H7 (cell line): Measurements from ENCODE around the gene LYRM4. TPM values are rescaled to one million over a fixed set of nuclear protein-coding genes. Genes with fewer than 3 reads are reported as not detected.
"Not testable (repeated sequence)": the region's sequence is repeated elsewhere in the genome, so short reads cannot be mapped to it uniquely, and the experiment has no call there.

Experiments used
- DNase-seq: peaks from one replicate; pipeline ENCODE4 v3.0.0; 2012
- H3K27me3 ChIP-seq: 2 replicates; pipeline ENCODE4 v1.6.0; 2011; ENCODE audit warnings: mild to moderate bottlenecking, low read length; ENCODE audit not compliant: control insufficient read depth, insufficient read depth
- H3K36me3 ChIP-seq: replicated peaks from 2 replicates; pipeline ENCODE4 v1.5.1; 2011; ENCODE audit warnings: low read length; ENCODE audit not compliant: control insufficient read depth, insufficient read depth
- H3K4me3 ChIP-seq: 2 replicates; pipeline ENCODE4 v1.5.1; 2011; ENCODE audit warnings: low read depth, mild to moderate bottlenecking, control low read depth, low read length, moderate library complexity; ENCODE audit not compliant: insufficient read depth
- total RNA-seq: library from RNA; depleted of rRNA; stranded (reverse); fragments of >200 nt; shearing (Covaris generic); gene quantifications from 2 replicates; pipeline ENCODE4 v1.2.3, GENCODE V29; 2014

The LYRM4 gene
- total RNA-seq, 1 experiment from 2014 or later: 45.6 TPM

- DNase-seq: no peak
- Histone ChIP-seq H3K27me3 (no peaks in the 10 kb centered on the region), H3K4me3 (no peak overlapping the region), H3K36me3 (no peaks in the 10 kb centered on the region)
Observed at GRCh38 chr6:5133943-5134342, 126.8 kb downstream of the LYRM4 start.

DNA sequence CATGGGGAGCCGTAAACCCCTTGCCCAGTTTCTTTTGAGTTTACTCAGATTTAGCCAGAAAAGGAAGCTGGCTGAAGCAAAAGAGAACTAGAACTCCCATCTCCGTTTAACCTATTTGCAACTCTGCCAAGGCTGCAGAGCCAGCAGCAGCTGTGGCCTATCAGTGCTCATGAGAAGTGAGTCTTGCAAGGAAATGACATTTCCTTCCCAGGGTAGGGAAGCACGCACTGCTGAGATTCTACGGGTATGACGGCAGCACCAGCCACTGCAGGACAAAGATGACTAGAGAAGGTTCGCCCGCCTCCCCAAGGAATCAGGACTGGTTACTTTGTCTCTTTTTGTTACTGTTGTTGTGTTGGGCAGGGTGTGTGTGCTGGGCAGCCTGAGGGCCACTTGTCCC is 128.0 kb downstream of the LYRM4 start:
- Histone ChIP-seq H3K36me3 (no peaks in the 10 kb centered on the region), H3K4me3 (no peak overlapping the region), H3K27me3 (no peaks in the 10 kb centered on the region)
- DNase-seq: peak; percentile 61

DNA sequence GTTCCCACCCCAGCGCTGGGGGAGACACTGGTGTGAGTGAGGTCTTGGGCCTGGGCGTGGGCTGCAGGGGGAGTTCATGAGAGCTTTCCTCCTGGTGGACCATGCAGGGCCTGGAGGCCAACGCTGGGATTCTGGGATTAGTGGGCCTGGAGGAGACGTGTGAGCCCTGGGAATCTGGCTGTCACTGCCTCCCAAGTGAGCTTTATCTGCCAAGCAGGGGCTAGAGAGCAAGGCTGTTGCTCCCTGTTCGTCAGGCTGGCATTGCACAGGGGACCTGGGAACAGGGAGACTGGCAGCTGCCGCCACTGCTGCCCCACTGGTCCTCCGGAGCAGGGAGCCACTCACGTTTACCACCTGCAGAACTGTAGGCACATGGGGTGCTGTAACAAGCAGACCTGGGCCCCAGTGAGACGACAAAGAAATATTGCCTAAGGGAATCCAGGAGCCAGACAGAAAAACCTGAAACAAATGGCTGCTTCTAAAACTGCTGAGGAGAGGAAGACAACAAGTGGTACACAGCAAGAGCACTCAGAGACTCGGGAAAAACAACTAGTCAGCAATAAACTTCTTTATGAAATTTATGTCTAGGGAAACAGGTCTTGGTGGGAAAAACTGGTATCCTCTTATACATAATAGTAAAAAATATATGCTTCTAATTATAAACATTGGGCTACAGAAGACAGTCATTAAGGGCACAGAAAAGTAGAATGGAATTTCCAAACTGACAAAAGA is 130.4 kb downstream of the LYRM4 start:
- Histone ChIP-seq H3K36me3 (no peaks in the 10 kb centered on the region), H3K27me3 (no peaks in the 10 kb centered on the region), H3K4me3 (no peak overlapping the region)
- no peak for DNase-seq

DNA sequence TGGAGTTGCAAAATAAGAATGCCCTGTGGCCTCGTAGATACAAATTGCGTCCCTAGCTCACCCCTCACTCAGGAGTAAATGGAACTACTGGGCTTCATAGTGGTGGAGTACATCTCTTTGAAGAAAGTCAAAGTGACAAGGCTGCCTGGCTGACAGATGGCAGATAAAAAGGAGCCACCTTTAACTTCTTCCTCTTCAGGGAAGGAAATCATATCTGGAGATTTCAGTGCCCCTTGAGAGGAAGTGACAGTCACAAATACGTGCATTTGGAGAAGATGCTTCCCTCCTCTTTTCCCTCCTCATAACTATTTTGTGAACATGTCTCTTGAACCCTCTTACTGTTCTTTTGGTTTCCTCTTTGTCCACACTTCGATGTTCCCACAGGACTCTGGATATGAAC is 132.4 kb downstream of the LYRM4 start:
- Histone ChIP-seq H3K36me3 (no peaks in the 10 kb centered on the region), H3K27me3 (no peaks in the 10 kb centered on the region), H3K4me3 (no peak overlapping the region)
- DNase-seq: no peak

GRCh38 chr6:5127106-5127687 is 133.6 kb downstream of the LYRM4 start:
- no peak for DNase-seq
- Histone ChIP-seq H3K36me3 (no peaks in the 10 kb centered on the region), H3K4me3 (no peak overlapping the region), H3K27me3 (no peaks in the 10 kb centered on the region)

- Histone ChIP-seq H3K4me3 (no peak overlapping the region), H3K27me3 (no peaks in the 10 kb centered on the region), H3K36me3 (no peaks in the 10 kb centered on the region)
- peak; percentile 50 for DNase-seq
Observed at GRCh38 chr6:5126214-5126613, 134.5 kb downstream of the LYRM4 start.

DNA sequence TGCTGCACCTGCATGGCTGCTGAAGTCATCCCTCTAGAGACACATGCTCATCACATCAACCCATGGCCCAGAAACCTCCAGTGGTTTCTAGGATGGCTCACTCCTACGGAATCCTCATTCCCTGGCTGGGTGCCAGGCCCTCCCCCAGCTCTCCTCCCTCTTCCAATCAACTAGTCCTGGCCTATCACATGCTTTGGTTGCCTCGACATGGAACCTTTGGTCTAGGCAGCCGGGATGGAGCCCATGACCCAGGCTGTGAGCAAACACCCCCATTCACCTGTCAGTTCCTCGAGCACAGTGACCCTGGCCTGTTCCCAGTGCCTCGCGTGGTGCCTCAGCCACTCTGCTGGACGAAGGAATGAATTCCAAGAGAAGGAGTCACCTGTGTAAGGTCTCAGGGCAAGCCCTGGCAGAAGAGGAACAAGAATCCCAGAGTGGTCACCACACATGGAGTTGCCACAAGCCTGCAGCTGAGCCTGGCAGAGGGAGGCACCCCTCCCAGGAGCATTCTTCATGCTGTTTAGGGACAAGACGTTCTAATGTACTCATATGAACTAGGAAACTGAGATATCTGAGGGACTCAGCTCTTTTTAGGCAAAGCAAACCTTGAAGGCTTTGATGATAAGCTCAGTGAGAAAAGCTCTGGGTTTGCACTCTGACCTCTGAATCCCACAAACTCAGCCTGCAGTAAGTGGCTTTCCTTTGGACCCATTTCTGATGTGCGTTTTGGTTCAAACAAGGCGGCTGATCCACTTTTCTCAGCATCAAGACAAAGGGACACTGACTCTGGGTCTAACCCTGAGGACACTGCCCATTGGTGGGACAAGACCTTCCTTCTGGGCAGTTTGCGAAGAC is 135.4 kb downstream of the LYRM4 start:
- DNase-seq: no peak
- H3K27me3 ChIP-seq: no peaks in the 10 kb centered on the region
- H3K36me3 ChIP-seq: no peaks in the 10 kb centered on the region
- H3K4me3 ChIP-seq: no peak overlapping the region

DNA sequence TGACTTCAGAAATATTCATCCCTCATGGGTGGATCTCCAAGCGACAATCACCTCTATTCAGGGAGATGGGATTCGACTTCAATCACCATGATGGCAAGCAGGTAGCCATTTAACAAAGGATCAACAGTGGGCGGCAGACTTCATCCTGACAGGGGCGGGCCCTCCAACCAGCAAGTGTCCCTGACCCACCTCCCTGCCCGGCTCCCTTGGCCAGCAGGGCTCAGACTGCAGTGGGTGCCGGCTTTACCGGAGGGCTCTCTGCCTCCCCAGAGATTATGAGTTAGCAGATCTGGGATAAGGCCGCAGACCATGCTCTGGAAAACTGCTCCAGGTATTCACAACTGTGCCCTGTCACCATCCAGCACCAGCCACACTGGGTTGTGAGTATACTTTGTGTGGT is 136.2 kb downstream of the LYRM4 start:
- no peak overlapping the region for H3K4me3 ChIP-seq
- H3K36me3 ChIP-seq: no peaks in the 10 kb centered on the region
- H3K27me3 ChIP-seq: no peaks in the 10 kb centered on the region
- DNase-seq: no peak

DNA sequence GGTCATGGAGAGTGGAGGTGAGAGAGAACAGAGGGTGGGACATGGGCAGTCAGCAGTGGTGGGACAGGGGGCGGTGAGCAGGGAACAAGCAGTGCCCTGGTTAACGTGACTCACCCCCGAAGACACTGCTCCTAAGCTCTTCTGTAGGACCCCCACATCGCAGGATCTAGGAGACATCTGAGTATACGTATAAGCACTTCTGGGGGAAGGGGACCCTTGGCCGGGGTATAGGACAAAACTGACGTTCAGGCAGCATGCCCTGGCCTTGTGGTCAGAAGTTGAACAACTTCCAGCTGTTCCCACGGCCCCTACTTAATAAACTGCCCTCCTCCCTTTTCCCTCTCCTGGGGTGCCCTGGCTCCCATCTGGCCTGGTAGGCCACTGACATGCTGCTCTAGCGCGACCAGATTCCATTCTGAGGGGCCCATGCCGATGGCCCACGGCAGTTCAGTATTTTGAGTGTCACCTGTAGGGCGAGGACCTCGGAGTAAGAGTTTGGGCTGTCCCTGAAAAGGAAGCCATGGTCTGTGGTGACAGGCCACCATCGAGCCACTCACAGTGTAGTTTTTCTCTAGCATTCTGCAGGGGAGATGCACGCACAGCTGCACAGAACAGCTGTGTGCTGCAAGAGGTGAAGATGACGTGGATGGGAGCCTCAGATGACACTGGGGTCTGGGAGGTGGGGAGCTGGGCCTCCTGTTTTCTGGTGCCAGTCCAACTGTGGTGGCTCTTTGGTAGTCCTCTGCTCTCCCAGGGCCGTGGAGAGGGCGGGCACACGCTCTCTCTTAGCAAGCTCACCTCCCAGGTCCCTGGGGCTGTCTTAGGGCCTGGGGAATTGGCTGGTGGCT is 137.2 kb downstream of the LYRM4 start:
- H3K4me3 ChIP-seq: no peak overlapping the region
- H3K27me3 ChIP-seq: no peaks in the 10 kb centered on the region
- H3K36me3 ChIP-seq: no peaks in the 10 kb centered on the region
- no peak for DNase-seq

DNA sequence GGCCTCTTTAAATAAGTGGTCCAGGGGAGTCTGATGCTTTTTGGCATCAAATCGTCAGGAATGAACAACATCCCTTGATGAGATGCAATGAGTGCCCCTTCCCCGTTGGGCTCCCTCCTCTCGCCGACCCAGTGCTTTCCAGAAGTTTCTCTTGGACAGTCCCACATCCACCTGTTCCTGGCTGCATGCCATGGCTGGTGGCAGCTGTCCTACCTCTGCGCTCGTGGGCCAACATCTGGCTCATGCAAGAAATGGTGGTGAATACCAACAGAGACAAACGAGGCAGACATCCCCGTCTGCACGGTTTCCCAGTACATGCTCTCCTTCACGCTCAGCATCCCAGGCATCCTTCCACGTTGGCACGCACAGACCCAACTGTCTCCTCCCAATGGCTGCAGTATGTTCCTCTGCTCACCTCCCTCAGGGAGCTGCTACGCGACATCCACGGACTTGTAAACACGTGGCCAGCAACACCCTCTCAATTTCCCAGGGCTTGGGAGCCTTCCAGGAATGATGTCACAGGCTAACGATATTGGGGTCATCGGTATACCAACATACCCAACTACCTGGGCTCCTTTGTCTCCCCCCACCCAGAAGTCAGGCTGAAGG is 138.1 kb downstream of the LYRM4 start:
- Histone ChIP-seq H3K36me3 (no peaks in the 10 kb centered on the region), H3K4me3 (no peak overlapping the region), H3K27me3 (no peaks in the 10 kb centered on the region)
- no peak for DNase-seq

GRCh38 chr6:5121956-5122355 is 138.8 kb downstream of the LYRM4 start:
- Histone ChIP-seq H3K4me3 (no peak overlapping the region), H3K27me3 (no peaks in the 10 kb centered on the region), H3K36me3 (no peaks in the 10 kb centered on the region)
- no peak for DNase-seq

DNA sequence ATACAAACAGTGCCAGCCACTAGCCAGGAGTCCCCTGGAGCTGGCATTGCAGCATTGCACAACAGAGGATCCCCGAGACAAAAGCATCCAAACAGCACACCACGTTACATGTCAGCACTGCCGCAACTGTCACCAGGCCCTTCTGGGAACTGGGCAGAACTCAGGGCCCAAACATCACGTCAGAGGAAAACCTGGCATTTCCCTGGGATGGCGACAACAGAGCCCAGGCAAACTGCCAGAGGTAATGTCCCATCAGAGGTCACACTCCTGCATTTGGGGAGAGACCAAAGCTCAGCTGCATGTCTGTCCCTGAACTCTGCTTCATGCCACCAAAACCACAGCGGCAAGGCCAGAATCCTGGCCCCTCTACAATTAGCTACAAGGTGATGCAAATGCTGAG is 139.3 kb downstream of the LYRM4 start:
- Histone ChIP-seq H3K36me3 (no peaks in the 10 kb centered on the region), H3K27me3 (no peaks in the 10 kb centered on the region), H3K4me3 (no peak overlapping the region)
- DNase-seq: no peak

DNA sequence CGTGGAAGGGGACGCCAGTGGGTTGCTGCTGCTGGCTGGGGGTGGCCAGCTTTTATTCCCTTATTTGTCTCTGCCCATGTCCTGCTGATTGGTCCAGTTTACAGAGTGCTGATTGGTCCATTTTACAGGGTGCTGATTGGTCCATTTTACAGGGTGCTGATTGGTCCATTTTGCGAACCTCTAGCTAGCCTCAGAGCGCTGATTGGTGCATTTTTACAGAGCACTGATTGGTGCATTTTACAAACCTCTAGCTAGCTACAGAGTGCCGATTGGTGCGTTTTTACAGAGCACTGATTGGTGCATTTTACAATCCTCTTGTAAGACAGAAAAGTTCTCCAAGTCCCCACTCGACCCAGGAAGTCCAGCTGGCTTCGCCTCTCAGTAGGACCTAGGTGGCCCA is 140.2 kb downstream of the LYRM4 start:
- not testable (repeated sequence) for H3K36me3 ChIP-seq, H3K27me3 ChIP-seq, DNase-seq

DNA sequence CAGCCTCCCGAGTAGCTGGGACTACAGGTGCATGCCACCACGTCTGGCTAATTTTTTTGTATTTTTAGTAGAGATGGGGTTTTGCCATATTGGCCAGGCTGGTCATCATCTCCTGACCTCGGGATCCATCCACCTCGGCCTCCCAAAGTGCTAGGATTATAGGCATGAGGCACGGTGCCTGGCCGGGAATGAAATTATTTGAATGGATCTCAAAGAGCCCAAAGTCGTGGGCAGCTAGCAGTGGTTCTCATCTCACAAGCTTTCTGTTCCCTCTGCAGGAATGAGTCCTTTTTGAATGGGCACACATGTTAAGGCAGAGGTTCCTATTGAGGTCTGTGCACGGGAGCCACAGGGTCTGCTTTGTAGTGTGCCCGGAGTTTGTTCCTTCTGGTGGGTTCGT is 140.7 kb downstream of the LYRM4 start:
- Histone ChIP-seq H3K27me3 (no peaks in the 10 kb centered on the region), H3K4me3 (no peak overlapping the region), H3K36me3 (no peaks in the 10 kb centered on the region)
- no peak for DNase-seq

More for the DNA sequence above, 140.2 kb downstream of the LYRM4 start:
- H3K4me3 ChIP-seq: not testable (repeated sequence)
